PFSK-1 (cell line): ENCODE results near the gene DAGLA.

Experiments
- FOXP2 ChIP-seq: optimal IDR thresholded peaks from 2 replicates; pipeline ENCODE3; 2011; ENCODE audit warnings: borderline replicate concordance, control low read depth, inconsistent platforms; ENCODE audit not compliant: insufficient read depth; ENCODE audit errors: extremely low read length, extremely low read depth
- POLR2AphosphoS5 ChIP-seq: IDR thresholded peaks from 2 replicates; pipeline ENCODE4 v1.6.1; 2012; ENCODE audit warnings: low read depth, mild to moderate bottlenecking, control low read depth, low read length, moderate library complexity
- SIN3A ChIP-seq: IDR thresholded peaks from 2 replicates; pipeline ENCODE4 v1.6.1; 2012; ENCODE audit warnings: mild to moderate bottlenecking, low read length, moderate library complexity, borderline replicate concordance; ENCODE audit not compliant: insufficient read depth
- TAF1 ChIP-seq: IDR thresholded peaks from 2 replicates; pipeline ENCODE4 v1.6.1; 2012; ENCODE audit warnings: low read length, control low read depth, borderline replicate concordance; ENCODE audit not compliant: insufficient read depth
- TF ChIP-seq, protein P1 (sequence below), 2 experiments: IDR thresholded peaks; 2 replicates each; pipeline versions ENCODE4 v1.6.1 to v1.8.0; 2011 to 2012; ENCODE audit warnings: low read depth in 2 of 2, low read length in 2 of 2, control low read depth in 1 of 2, inconsistent platforms in 1 of 2, mild to moderate bottlenecking in 1 of 2, moderate library complexity in 1 of 2; ENCODE audit not compliant: insufficient read depth in 1 of 2

DAGLA gene

DNA sequence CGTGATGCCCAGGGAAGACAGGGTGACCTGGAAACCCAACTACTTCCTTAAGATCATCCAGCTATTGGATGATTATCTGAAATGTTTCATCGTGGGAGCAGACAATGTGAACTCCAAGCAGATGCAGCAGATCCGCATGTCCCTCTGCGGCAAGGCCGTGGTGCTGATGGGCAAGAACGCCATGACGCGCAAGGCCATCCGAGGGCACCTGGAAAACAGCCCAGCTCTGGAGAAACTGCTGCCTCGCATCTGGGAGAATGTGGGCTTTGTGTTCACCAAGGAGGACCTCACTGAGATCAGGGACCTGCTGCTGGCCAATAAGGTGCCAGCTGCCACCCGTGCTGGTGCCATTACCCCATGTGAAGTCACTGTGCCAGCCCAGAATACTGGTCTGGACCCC is 43.5 kb upstream of the DAGLA start:
- TF ChIP-seq TAF1 = no peak
- TF ChIP-seq, protein P1, sequence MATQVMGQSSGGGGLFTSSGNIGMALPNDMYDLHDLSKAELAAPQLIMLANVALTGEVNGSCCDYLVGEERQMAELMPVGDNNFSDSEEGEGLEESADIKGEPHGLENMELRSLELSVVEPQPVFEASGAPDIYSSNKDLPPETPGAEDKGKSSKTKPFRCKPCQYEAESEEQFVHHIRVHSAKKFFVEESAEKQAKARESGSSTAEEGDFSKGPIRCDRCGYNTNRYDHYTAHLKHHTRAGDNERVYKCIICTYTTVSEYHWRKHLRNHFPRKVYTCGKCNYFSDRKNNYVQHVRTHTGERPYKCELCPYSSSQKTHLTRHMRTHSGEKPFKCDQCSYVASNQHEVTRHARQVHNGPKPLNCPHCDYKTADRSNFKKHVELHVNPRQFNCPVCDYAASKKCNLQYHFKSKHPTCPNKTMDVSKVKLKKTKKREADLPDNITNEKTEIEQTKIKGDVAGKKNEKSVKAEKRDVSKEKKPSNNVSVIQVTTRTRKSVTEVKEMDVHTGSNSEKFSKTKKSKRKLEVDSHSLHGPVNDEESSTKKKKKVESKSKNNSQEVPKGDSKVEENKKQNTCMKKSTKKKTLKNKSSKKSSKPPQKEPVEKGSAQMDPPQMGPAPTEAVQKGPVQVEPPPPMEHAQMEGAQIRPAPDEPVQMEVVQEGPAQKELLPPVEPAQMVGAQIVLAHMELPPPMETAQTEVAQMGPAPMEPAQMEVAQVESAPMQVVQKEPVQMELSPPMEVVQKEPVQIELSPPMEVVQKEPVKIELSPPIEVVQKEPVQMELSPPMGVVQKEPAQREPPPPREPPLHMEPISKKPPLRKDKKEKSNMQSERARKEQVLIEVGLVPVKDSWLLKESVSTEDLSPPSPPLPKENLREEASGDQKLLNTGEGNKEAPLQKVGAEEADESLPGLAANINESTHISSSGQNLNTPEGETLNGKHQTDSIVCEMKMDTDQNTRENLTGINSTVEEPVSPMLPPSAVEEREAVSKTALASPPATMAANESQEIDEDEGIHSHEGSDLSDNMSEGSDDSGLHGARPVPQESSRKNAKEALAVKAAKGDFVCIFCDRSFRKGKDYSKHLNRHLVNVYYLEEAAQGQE (IDR thresholded peaks at IDR 0.05; ENCODE audit: insufficient read depth in 1 of 2, low read depth in 2 of 2, low read length in 2 of 2) = no peak

DNA sequence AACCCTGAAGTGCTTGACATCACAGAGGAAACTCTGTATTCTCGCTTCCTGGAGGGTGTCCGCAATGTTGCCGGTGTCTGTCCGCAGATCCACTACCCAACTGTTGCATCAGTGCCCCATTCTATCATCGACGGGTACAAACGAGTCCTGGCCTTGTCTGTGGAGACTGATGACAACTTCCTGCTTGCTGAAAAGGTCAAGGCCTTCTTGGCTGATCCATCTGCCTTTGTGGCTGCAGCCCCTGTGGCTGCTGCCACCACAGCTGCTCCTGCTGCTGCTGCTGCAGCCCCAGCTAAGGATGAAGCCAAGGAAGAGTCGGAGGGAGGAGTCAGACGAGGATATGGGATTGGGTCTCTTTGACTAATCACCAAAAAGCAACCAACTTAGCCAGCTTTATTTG is 42.9 kb upstream of the DAGLA start:
- TF ChIP-seq FOXP2 (no peak), SIN3A (no peak), POLR2AphosphoS5 (no peak), TAF1 (no peak)
- TF ChIP-seq, protein P1 (IDR thresholded peaks at IDR 0.05; ENCODE audit: insufficient read depth in 1 of 2, low read depth in 2 of 2, low read length in 2 of 2) = no peak

DNA sequence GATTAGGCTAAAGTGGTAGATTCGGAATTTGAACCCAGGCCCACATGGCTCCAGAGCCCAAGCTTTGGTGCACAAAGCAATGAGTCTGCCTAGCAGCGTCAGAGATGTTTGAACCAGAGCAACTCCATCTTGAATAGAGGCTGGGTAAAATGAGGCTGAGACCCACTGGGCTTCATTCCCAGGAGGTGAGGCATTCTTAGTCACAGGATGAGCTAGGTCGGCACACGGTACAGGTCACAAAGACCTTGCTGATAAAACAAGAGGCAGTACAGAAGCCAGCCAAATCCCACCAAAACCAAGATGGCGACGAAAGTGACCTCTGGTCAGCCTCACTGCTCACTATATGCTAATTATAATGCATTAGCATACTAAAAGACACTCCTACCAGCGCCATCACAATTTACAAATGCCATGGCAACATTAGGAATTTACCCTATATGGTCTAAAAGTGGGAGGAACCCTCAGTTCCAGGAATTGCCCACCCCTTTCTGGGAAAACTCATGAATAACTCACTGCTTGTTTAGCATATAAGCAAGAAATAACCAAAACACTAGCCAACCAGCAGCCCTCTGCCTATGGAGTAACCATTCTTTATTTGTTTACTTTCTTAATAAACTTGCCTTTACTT is 40.3 kb upstream of the DAGLA start:
- TF ChIP-seq, protein P1 (IDR thresholded peaks at IDR 0.05; ENCODE audit: insufficient read depth in 1 of 2, low read depth in 2 of 2, low read length in 2 of 2) = no peak
- TF ChIP-seq FOXP2 = no peak

DNA sequence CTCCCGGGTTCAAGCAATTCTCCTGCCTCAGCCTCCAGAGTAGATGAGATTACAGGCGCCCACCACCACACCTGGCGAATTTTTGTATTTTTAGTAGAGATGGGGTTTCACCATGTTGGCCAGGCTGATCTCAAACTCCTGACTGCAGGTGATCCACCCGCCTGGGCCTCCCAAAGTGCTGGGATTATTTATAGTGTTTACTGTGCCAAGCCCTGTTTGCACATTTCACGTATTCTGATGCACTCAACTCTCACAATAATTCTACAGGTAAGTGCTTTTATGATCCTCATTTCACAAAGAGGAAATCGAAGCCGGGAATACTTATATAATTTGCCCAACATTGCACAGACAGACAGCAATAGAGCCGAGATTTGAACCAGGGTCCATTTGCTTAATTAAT is 38.0 kb upstream of the DAGLA start:
- TF ChIP-seq POLR2AphosphoS5 = no peak
- TF ChIP-seq, protein P1 (IDR thresholded peaks at IDR 0.05; ENCODE audit: insufficient read depth in 1 of 2, low read depth in 2 of 2, low read length in 2 of 2) = no peak
- no peak for TF ChIP-seq TAF1
- TF ChIP-seq FOXP2 = no peak
- TF ChIP-seq SIN3A = no peak

DNA sequence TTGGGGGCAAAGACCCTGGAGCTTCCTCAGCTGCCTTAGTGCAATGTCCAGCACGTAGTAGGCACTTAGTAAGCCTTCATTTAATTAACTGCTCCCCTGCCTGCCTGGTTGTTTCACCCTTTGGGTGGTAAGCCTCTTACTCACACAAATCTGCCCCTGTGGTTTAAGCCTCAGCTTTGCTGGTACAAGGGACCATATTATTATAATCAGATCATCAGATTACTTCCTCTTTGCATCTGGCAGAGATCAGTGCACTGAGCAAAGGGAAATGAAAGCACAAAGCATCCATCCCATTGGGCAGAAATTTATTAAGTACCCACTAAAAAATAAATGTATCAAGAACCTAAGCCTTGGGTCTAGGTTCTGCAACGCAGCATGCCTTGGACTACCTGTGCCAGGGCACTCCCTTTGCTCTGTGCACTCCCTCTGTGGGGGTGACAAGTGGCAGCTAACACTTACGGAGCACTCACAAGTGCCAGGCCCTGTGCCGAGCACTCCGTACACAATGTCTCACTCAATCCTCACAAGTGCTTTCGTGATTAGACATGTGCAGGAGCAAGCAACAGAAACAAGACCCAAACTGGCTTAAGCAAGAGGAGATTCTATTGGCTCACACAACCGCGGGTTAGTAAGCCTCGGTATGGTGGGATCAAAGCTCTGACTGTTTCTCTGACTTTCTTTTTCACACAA is 34.9 kb upstream of the DAGLA start:
- no peak for TF ChIP-seq FOXP2
- TF ChIP-seq POLR2AphosphoS5 = no peak
- TF ChIP-seq TAF1 = no peak
- TF ChIP-seq, protein P1 (IDR thresholded peaks at IDR 0.05; ENCODE audit: insufficient read depth in 1 of 2, low read depth in 2 of 2, low read length in 2 of 2) = no peak
- no peak for TF ChIP-seq SIN3A
